DND-41 (cell line): Measurements from ENCODE around the gene NOL4L.

Experiments used
- ATAC-seq: fragments of 200-7000 bp; cut with Tn5 transposase; 3 replicates; pipeline ENCODE4 v1.9.1; 2021; ENCODE audit warnings: low read depth; ENCODE audit not compliant: insufficient read depth
- DNase-seq: peaks from one replicate; pipeline ENCODE4 v3.0.0-alpha.2; 2020
- H2AFZ ChIP-seq: 2 replicates; pipeline ENCODE4 v1.6.0; 2012; ENCODE audit warnings: low read depth, low read length
- H3K27ac ChIP-seq: 2 replicates; pipeline ENCODE4 v1.5.1; 2012; ENCODE audit warnings: low read length, inconsistent platforms
- H3K27me3 ChIP-seq: fragments of 200-600 bp; sonication (generic); 2 replicates; pipeline ENCODE4 v1.6.0; 2012; ENCODE audit warnings: low read length, mild to moderate bottlenecking, inconsistent platforms; ENCODE audit not compliant: insufficient read depth, poor library complexity
- H3K36me3 ChIP-seq: 2 replicates; pipeline ENCODE4 v1.5.1; 2012; ENCODE audit warnings: low read length, inconsistent platforms; ENCODE audit not compliant: insufficient read depth
- H3K4me1 ChIP-seq: 2 replicates; pipeline ENCODE4 v1.5.1; 2012; ENCODE audit warnings: mild to moderate bottlenecking, low read length; ENCODE audit not compliant: insufficient read depth
- H3K4me2 ChIP-seq: 2 replicates; pipeline ENCODE4 v1.6.0; 2012; ENCODE audit warnings: mild to moderate bottlenecking, moderate library complexity, low read length, inconsistent platforms; ENCODE audit not compliant: insufficient read depth
- H3K4me3 ChIP-seq, 2 experiments: fragments of 200-600 bp in 1 of 2; shearing (Covaris generic) in 1 of 2; 2 replicates each; pipeline ENCODE4 v1.5.1; 2012 to 2016; ENCODE audit warnings: inconsistent platforms in 2 of 2, low read length in 2 of 2, mild to moderate bottlenecking in 2 of 2, low read depth in 1 of 2, moderate library complexity in 1 of 2
- H3K79me2 ChIP-seq: 2 replicates; pipeline ENCODE4 v1.6.0; 2012; ENCODE audit warnings: low read length, inconsistent platforms; ENCODE audit not compliant: insufficient read depth
- H3K9ac ChIP-seq: 2 replicates; pipeline ENCODE4 v1.6.0; 2012; ENCODE audit warnings: low read depth, mild to moderate bottlenecking, inconsistent platforms, low read length, moderate library complexity
- H3K9me3 ChIP-seq: 2 replicates; pipeline ENCODE4 v1.5.1; 2012; ENCODE audit warnings: low read length, moderate library complexity, mild to moderate bottlenecking, inconsistent platforms; ENCODE audit not compliant: insufficient read depth, severe bottlenecking
- H4K20me1 ChIP-seq: 2 replicates; pipeline ENCODE4 v1.6.0; 2012; ENCODE audit warnings: low read length; ENCODE audit not compliant: insufficient read depth
- EZH2 ChIP-seq: IDR thresholded peaks from 3 replicates; pipeline ENCODE4 v1.6.1; 2012; ENCODE audit warnings: borderline replicate concordance, low read depth, mild to moderate bottlenecking, moderate library complexity, low read length, inconsistent platforms; ENCODE audit not compliant: severe bottlenecking
- TF ChIP-seq, protein P1 (sequence below): IDR thresholded peaks from 2 replicates; pipeline ENCODE4 v1.5.1; 2012; ENCODE audit warnings: borderline replicate concordance, low read length, moderate library complexity, mild to moderate bottlenecking; ENCODE audit not compliant: poor library complexity, severe bottlenecking; ENCODE audit errors: extremely low read depth

Gene NOL4L

GRCh38 chr20:32549842-32550241 lies 35.3 kb downstream of the NOL4L start:
- Histone ChIP-seq H3K9me3 (no peaks in the 10 kb centered on the region), H3K27me3 (no peaks in the 10 kb centered on the region), H4K20me1 (peaks cover 26% of the 10 kb centered on the region), H3K36me3 (no peaks in the 10 kb centered on the region), H3K4me3 (no peak overlapping the region), H2AFZ (no peak overlapping the region), H3K4me1 (no peaks in the 10 kb centered on the region; the same call in 1 of the 2 replicates), H3K4me2 (no peak overlapping the region), H3K9ac (no peak overlapping the region), H3K27ac (no peak overlapping the region), H3K79me2 (peaks cover 44% of the 10 kb centered on the region)
- DNase-seq (no peak), ATAC-seq (no peak)
- TF ChIP-seq, protein P1, sequence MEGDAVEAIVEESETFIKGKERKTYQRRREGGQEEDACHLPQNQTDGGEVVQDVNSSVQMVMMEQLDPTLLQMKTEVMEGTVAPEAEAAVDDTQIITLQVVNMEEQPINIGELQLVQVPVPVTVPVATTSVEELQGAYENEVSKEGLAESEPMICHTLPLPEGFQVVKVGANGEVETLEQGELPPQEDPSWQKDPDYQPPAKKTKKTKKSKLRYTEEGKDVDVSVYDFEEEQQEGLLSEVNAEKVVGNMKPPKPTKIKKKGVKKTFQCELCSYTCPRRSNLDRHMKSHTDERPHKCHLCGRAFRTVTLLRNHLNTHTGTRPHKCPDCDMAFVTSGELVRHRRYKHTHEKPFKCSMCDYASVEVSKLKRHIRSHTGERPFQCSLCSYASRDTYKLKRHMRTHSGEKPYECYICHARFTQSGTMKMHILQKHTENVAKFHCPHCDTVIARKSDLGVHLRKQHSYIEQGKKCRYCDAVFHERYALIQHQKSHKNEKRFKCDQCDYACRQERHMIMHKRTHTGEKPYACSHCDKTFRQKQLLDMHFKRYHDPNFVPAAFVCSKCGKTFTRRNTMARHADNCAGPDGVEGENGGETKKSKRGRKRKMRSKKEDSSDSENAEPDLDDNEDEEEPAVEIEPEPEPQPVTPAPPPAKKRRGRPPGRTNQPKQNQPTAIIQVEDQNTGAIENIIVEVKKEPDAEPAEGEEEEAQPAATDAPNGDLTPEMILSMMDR, result no peak
- no peak for TF ChIP-seq EZH2

GRCh38 chr20:32547753-32548034 lies 37.4 kb downstream of the NOL4L start:
- Histone ChIP-seq H3K36me3 (no peaks in the 10 kb centered on the region), H3K27ac (no peak overlapping the region), H3K4me2 (no peak overlapping the region), H2AFZ (no peak overlapping the region), H3K27me3 (no peaks in the 10 kb centered on the region), H3K4me3 (no peak overlapping the region), H3K4me1 (no peaks in the 10 kb centered on the region), H3K9me3 (no peaks in the 10 kb centered on the region), H3K79me2 (peaks cover 42% of the 10 kb centered on the region), H4K20me1 (peaks cover 15% of the 10 kb centered on the region; the same call in 1 of the 2 replicates), H3K9ac (no peak overlapping the region)
- no peak for ATAC-seq
- TF ChIP-seq, protein P1, result no peak
- no peak for TF ChIP-seq EZH2
- DNase-seq, result no peak

GRCh38 chr20:32546918-32547752 lies 38.0 kb downstream of the NOL4L start:
- no peak for DNase-seq

More at GRCh38 chr20:32546918-32547752, 38.0 kb downstream of the NOL4L start:
- Histone ChIP-seq H4K20me1 (peaks cover 15% of the 10 kb centered on the region; the same call in 1 of the 2 replicates), H3K4me2 (no peak overlapping the region), H3K79me2 (peaks cover 45% of the 10 kb centered on the region), H3K9me3 (no peaks in the 10 kb centered on the region), H3K27ac (no peak overlapping the region), H2AFZ (no peak overlapping the region), H3K27me3 (no peaks in the 10 kb centered on the region), H3K36me3 (no peaks in the 10 kb centered on the region), H3K9ac (no peak overlapping the region), H3K4me3 (no peak overlapping the region), H3K4me1 (no peaks in the 10 kb centered on the region)
- ATAC-seq, result no peak
- TF ChIP-seq EZH2, result no peak
- TF ChIP-seq, protein P1, result no peak
